IMR-90 (cell line): Measurements from ENCODE around the gene HHIPL1. TPM values are rescaled to one million over a fixed set of nuclear protein-coding genes. Genes with fewer than 3 reads are reported as not detected.

Experiments
- ATAC-seq: fragments of 200-7000 bp; cut with Tn5 transposase; 2 replicates; pipeline ENCODE4 v1.9.1; 2020; ENCODE audit warnings: low read depth, mild to moderate bottlenecking, moderate library complexity
- BruUV-seq: library from RNA; stranded (reverse); fragments of 400-500 nt; replicated peaks from 2 replicates; lab custom pipeline; 2021; lab: Mats Ljungman, UMichigan
- CTCF ChIA-PET: fragments of 300-600 bp; formaldehyde crosslinking; extraction: SDS; loops from one replicate; lab custom pipeline; 2021; ENCODE audit warnings: antibody characterized with exemption; lab: Yijun Ruan, JAX
- POLR2A ChIA-PET: fragments of 300-600 bp; sonication (Branson Sonifier 250); formaldehyde crosslinking; loops from one replicate; lab custom pipeline; 2022; ENCODE audit warnings: antibody characterized with exemption; ENCODE audit not compliant: unreplicated experiment; lab: Charles Lee
- DNase-seq: peaks from one replicate; pipeline ENCODE4 v3.0.0; 2013
- H2AFZ ChIP-seq: replicated peaks from 2 replicates; pipeline ENCODE3; 2013; ENCODE audit warnings: low read length, mild to moderate bottlenecking; ENCODE audit not compliant: poor library complexity
- H2AK5ac ChIP-seq: 2 replicates; pipeline ENCODE4 v1.6.1; 2013; ENCODE audit warnings: low read depth, low read length, inconsistent platforms
- H2AK9ac ChIP-seq: replicated peaks from 2 replicates; pipeline ENCODE3; 2013; ENCODE audit warnings: mild to moderate bottlenecking, low read depth, low read length, moderate library complexity; ENCODE audit not compliant: poor library complexity
- H2BK120ac ChIP-seq: 2 replicates; pipeline ENCODE4 v1.6.1; 2013; ENCODE audit warnings: low read depth, low read length, inconsistent platforms
- H2BK15ac ChIP-seq: 3 replicates; pipeline ENCODE4 v1.6.1; 2013; ENCODE audit warnings: low read depth, low read length, inconsistent platforms
- H2BK20ac ChIP-seq: 2 replicates; pipeline ENCODE4 v1.6.1; 2013; ENCODE audit warnings: low read depth, mild to moderate bottlenecking, inconsistent platforms, low read length, moderate library complexity
- H2BK5ac ChIP-seq: 2 replicates; pipeline ENCODE4 v1.6.1; 2013; ENCODE audit warnings: mild to moderate bottlenecking, low read depth, low read length, inconsistent platforms; ENCODE audit not compliant: poor library complexity, severe bottlenecking
- H3K14ac ChIP-seq: replicated peaks from 2 replicates; pipeline ENCODE4 v1.6.1; 2013; ENCODE audit warnings: low read depth, low read length, inconsistent platforms
- H3K18ac ChIP-seq: 2 replicates; pipeline ENCODE4 v1.6.1; 2013; ENCODE audit warnings: low read depth, low read length, control low read depth
- H3K23ac ChIP-seq: 2 replicates; pipeline ENCODE4 v1.6.1; 2013; ENCODE audit warnings: low read depth, low read length, inconsistent platforms
- H3K27ac ChIP-seq: 2 replicates; pipeline ENCODE4 v1.5.1; 2013; ENCODE audit warnings: mild to moderate bottlenecking, control low read depth, low read length; ENCODE audit not compliant: insufficient read depth
- H3K27me3 ChIP-seq: 2 replicates; pipeline ENCODE4 v1.6.1; 2013; ENCODE audit warnings: low read length; ENCODE audit not compliant: control insufficient read depth, insufficient read depth
- H3K36me3 ChIP-seq: 2 replicates; pipeline ENCODE4 v1.6.1; 2013; ENCODE audit warnings: low read length, mixed read lengths; ENCODE audit not compliant: control insufficient read depth, insufficient read depth
- H3K4ac ChIP-seq: 2 replicates; pipeline ENCODE4 v1.6.1; 2013; ENCODE audit warnings: low read depth, low read length, inconsistent platforms
- H3K4me1 ChIP-seq: 2 replicates; pipeline ENCODE4 v1.6.1; 2013; ENCODE audit warnings: low read length, mixed read lengths; ENCODE audit not compliant: control insufficient read depth, insufficient read depth
- H3K4me2 ChIP-seq: 2 replicates; pipeline ENCODE4 v1.6.1; 2013; ENCODE audit warnings: low read depth, mild to moderate bottlenecking, control low read depth, low read length, moderate library complexity
- H3K4me3 ChIP-seq: 2 replicates; pipeline ENCODE4 v1.5.1; 2013; ENCODE audit warnings: low read depth, mild to moderate bottlenecking, control low read depth, low read length, moderate library complexity; ENCODE audit not compliant: insufficient read depth
- H3K56ac ChIP-seq: 2 replicates; pipeline ENCODE4 v1.6.1; 2013; ENCODE audit warnings: low read length, inconsistent platforms; ENCODE audit not compliant: insufficient read depth; ENCODE audit errors: extremely low read depth
- H3K79me1 ChIP-seq, 2 experiments: 2 replicates each; pipeline ENCODE4 v1.6.1; 2013; ENCODE audit warnings: low read length in 2 of 2, inconsistent platforms in 1 of 2, low read depth in 1 of 2
- H3K9ac ChIP-seq: 2 replicates; pipeline ENCODE4 v1.6.1; 2013; ENCODE audit warnings: low read depth, low read length, control low read depth
- H3K9me1 ChIP-seq: 2 replicates; pipeline ENCODE4 v1.6.1; 2013; ENCODE audit warnings: low read length, inconsistent platforms; ENCODE audit not compliant: insufficient read depth
- H3K9me3 ChIP-seq: 2 replicates; pipeline ENCODE4 v1.6.1; 2013; ENCODE audit warnings: low read length; ENCODE audit not compliant: control insufficient read depth, insufficient read depth
- H4K20me1 ChIP-seq: 2 replicates; pipeline ENCODE4 v1.6.1; 2013; ENCODE audit warnings: low read length, inconsistent platforms; ENCODE audit not compliant: insufficient read depth
- H4K5ac ChIP-seq: 2 replicates; pipeline ENCODE4 v1.6.1; 2013; ENCODE audit warnings: mild to moderate bottlenecking, low read depth, low read length, control low read depth
- H4K8ac ChIP-seq, 2 experiments: 2 replicates each; pipeline ENCODE4 v1.6.1; 2013; ENCODE audit warnings: low read depth in 2 of 2, low read length in 2 of 2, control low read depth in 1 of 2, inconsistent platforms in 1 of 2
- H4K91ac ChIP-seq: 2 replicates; pipeline ENCODE4 v1.6.1; 2013; ENCODE audit warnings: low read depth, low read length, inconsistent platforms; ENCODE audit not compliant: insufficient read depth
- BHLHE40 ChIP-seq: fragments of 150-350 bp; IDR thresholded peaks from 2 replicates; pipeline ENCODE4 v1.6.1; 2016; ENCODE audit warnings: mild to moderate bottlenecking, low read depth, low read length
- CEBPB ChIP-seq: IDR thresholded peaks from 2 replicates; pipeline ENCODE4 v1.6.1; 2012; ENCODE audit warnings: low read depth, low read length, improper control_type of control experiment
- CHD1 ChIP-seq: IDR thresholded peaks from 2 replicates; pipeline ENCODE4 v1.6.1; 2012; ENCODE audit warnings: low read depth, low read length, improper control_type of control experiment
- CTCF ChIP-seq: conservative IDR thresholded peaks from 2 replicates; pipeline ENCODE4 v1.5.1; 2012; ENCODE audit warnings: mild to moderate bottlenecking, low read depth, low read length, improper control_type of control experiment
- ELK1 ChIP-seq: fragments of 150-350 bp; IDR thresholded peaks from 2 replicates; pipeline ENCODE4 v1.6.1; 2016; ENCODE audit warnings: low read depth, mild to moderate bottlenecking, low read length, moderate library complexity, borderline replicate concordance
- FOS ChIP-seq: fragments of 150-350 bp; IDR thresholded peaks from 2 replicates; pipeline ENCODE4 v1.6.1; 2016; ENCODE audit warnings: low read depth, low read length
- MAFK ChIP-seq: IDR thresholded peaks from 2 replicates; pipeline ENCODE4 v1.6.1; 2012; ENCODE audit warnings: low read depth, low read length, improper control_type of control experiment
- MAZ ChIP-seq: IDR thresholded peaks from 2 replicates; pipeline ENCODE4 v1.6.1; 2012; ENCODE audit warnings: low read depth, mild to moderate bottlenecking, low read length, improper control_type of control experiment, moderate library complexity, borderline replicate concordance
- MXI1 ChIP-seq: IDR thresholded peaks from 2 replicates; pipeline ENCODE4 v1.6.1; 2012; ENCODE audit warnings: low read depth, mild to moderate bottlenecking, low read length, moderate library complexity, borderline replicate concordance
- NFE2L2 ChIP-seq: fragments of 150-350 bp; IDR thresholded peaks from 2 replicates; pipeline ENCODE4 v1.6.1; 2016; ENCODE audit warnings: low read depth, mild to moderate bottlenecking, low read length
- RFX5 ChIP-seq: IDR thresholded peaks from 2 replicates; pipeline ENCODE4 v1.8.0; 2012; ENCODE audit warnings: low read depth, mild to moderate bottlenecking, low read length, moderate library complexity
- USF2 ChIP-seq: fragments of 150-350 bp; IDR thresholded peaks from 2 replicates; pipeline ENCODE4 v1.6.1; 2017; ENCODE audit warnings: mild to moderate bottlenecking, antibody characterized with exemption, low read length, low read depth
- WGBS, 2 experiments: methylation state at CpG; one replicate each; pipeline versions ENCODE4 v1.1.5 to v1.1.7; 2013; ENCODE audit warnings: missing lambda C conversion rate in 2 of 2; ENCODE audit not compliant: insufficient read length in 1 of 2; ENCODE audit errors: extremely low coverage in 2 of 2; 5-methylcytosine and 5-hydroxymethylcytosine counted together
- dilution Hi-C: fragments of 300-500 bp; cut with HindIII; formaldehyde crosslinking; loops from one replicate; pipeline ENCODE4 v1.14.3; 2018; ENCODE audit warnings: low sequenced_read_pairs; ENCODE audit not compliant: unreplicated experiment
- in situ Hi-C: fragments of 300-500 bp; cut with MboI; formaldehyde crosslinking; loops from 3 replicates; pipeline ENCODE4 v1.14.3; 2019; ENCODE audit warnings: low sequenced_read_pairs, inconsistent platforms, mixed read lengths
- intact Hi-C: fragments of 100-400 bp; cut with micrococcal nuclease; formaldehyde crosslinking; loops from 2 replicates; pipeline ENCODE4 v1.10.0; 2022
- polyA plus RNA-seq, 3 experiments: library from polyadenylated mRNA; depleted of rRNA; stranded (reverse); fragments of >200 nt; gene quantifications; 2 replicates each; pipeline ENCODE4 v1.2.3, GENCODE V29; 2012; ENCODE audit warnings: low replicate concordance in 1 of 3
- total RNA-seq: library from RNA; depleted of rRNA; stranded (reverse); fragments of >200 nt; gene quantifications from 2 replicates; pipeline ENCODE4 v1.2.3, GENCODE V29; 2012

HHIPL1 gene
- total and polyA plus RNA-seq, 2 of the 4 experiments (the other 2 are of a cell fraction), result 0.65 to 0.72 TPM

GRCh38 chr14:99691111-99691885 is 46.4 kb downstream of the HHIPL1 start:
- CTCF ChIA-PET, result no interaction called here
- in situ Hi-C loops, result no loop called here

More at GRCh38 chr14:99691111-99691885, 46.4 kb downstream of the HHIPL1 start:
- Histone ChIP-seq H3K56ac (no peak overlapping the region), H2AK9ac (no peak overlapping the region), H3K4ac (no peak overlapping the region), H3K4me1 (no peaks in the 10 kb centered on the region), H2BK120ac (no peak overlapping the region), H2BK5ac (no peak overlapping the region), H4K91ac (no peak overlapping the region), H3K36me3 (no peaks in the 10 kb centered on the region), H4K5ac (no peak overlapping the region), H2AFZ (no peak overlapping the region), H3K18ac (no peak overlapping the region), H2AK5ac (no peak overlapping the region), H3K9ac (no peak overlapping the region), H3K79me1 (no peaks in the 10 kb centered on the region), H3K9me3 (no peaks in the 10 kb centered on the region), H4K8ac (no peak overlapping the region), H3K4me3 (no peak overlapping the region), H3K27ac (no peak overlapping the region), H3K9me1 (no peaks in the 10 kb centered on the region), H3K4me2 (no peak overlapping the region), H3K14ac (no peak overlapping the region), H2BK20ac (no peak overlapping the region), H3K27me3 (peaks cover 38% of the 10 kb centered on the region), H2BK15ac (no peak overlapping the region), H4K20me1 (no peaks in the 10 kb centered on the region; the same call in 1 of the 2 replicates), H3K23ac (no peak overlapping the region)
- intact Hi-C loops (no loop called here), dilution Hi-C loops (no loop called here)
- DNase-seq (no peak), ATAC-seq (no peak)
- no TSS peak for BruUV-seq
- 86% methylated on average over 4 of the region's 13 CpGs; no CpG with 5 or more reads in 1 of the 2 experiments for WGBS, 2 experiments
- POLR2A ChIA-PET, result no interaction called here
- TF ChIP-seq CHD1, result no peak
- no peak for TF ChIP-seq FOS
- TF ChIP-seq CEBPB, result no peak
- no peak for TF ChIP-seq BHLHE40
- no peak for TF ChIP-seq ELK1
- TF ChIP-seq USF2, result no peak
- TF ChIP-seq NFE2L2, result no peak
- no peak for TF ChIP-seq MAFK
- no peak for TF ChIP-seq MAZ
- TF ChIP-seq MXI1, result no peak
- TF ChIP-seq CTCF, result no peak
- no peak for TF ChIP-seq RFX5
